Activated naive CD4-positive, alpha-beta T cell treated with anti-CD3 and anti-CD28 coated beads, Interleukin-2, amount 10 ng/mL, durations not matched to agents 7 days and 5 days (primary cell): Measurements from ENCODE around the gene FBXO22.

Experiments used
- CTCF ChIA-PET: fragments of 350-600 bp; sonication (Branson Sonifier 250); formaldehyde crosslinking; loops from one replicate; lab custom pipeline; 2021; ENCODE audit warnings: antibody characterized with exemption; lab: Charles Lee
- DNase-seq: peaks from one replicate; pipeline ENCODE4 v3.0.0-alpha.2; 2020
- H3K27ac Mint-ChIP-seq: one replicate; pipeline ENCODE4 v1.8.0; 2021; ENCODE audit warnings: mild to moderate bottlenecking, moderate library complexity, mixed read lengths
- H3K27me3 Mint-ChIP-seq: one replicate; pipeline ENCODE4 v1.8.0; 2021; ENCODE audit warnings: mild to moderate bottlenecking, mixed read lengths
- H3K36me3 Mint-ChIP-seq: one replicate; pipeline ENCODE4 v1.8.0; 2021; ENCODE audit warnings: mixed read lengths
- H3K4me1 Mint-ChIP-seq: one replicate; pipeline ENCODE4 v1.8.0; 2021; ENCODE audit warnings: mixed read lengths
- H3K4me3 Mint-ChIP-seq: one replicate; pipeline ENCODE4 v1.8.0; 2021; ENCODE audit warnings: mild to moderate bottlenecking, moderate library complexity, mixed read lengths
- H3K9me3 Mint-ChIP-seq: one replicate; pipeline ENCODE4 v1.8.0; 2021; ENCODE audit warnings: mixed read lengths

FBXO22 gene

GRCh38 chr15:75927601-75928000 is 23.9 kb downstream of the FBXO22 start:
- no peaks in the 10 kb centered on the region for H3K27me3 Mint-ChIP-seq
- DNase-seq, result no peak
- H3K4me1 Mint-ChIP-seq, result peaks cover 38% of the 10 kb centered on the region
- H3K36me3 Mint-ChIP-seq, result peaks cover 42% of the 10 kb centered on the region
- no peak overlapping the region for H3K27ac Mint-ChIP-seq
- CTCF ChIA-PET, result interaction anchor here (1.1 kb wide), 1 partner anchor 223 kb away, joined by 3 read pairs; no protein-coding TSS in a partner anchor
- no peaks in the 10 kb centered on the region for H3K9me3 Mint-ChIP-seq
- H3K4me3 Mint-ChIP-seq, result no peak overlapping the region

GRCh38 chr15:75928680-75929608 is 25.3 kb downstream of the FBXO22 start:
- CTCF ChIA-PET, result interaction anchor here (0.6 to 1.1 kb wide), 3 partner anchors 109 to 210 kb away, joined by 3 to 4 read pairs (median 3); no protein-coding TSS in a partner anchor
- Mint-ChIP-seq H3K4me1 (peaks cover 30% of the 10 kb centered on the region), H3K9me3 (no peaks in the 10 kb centered on the region), H3K4me3 (no peak overlapping the region), H3K27ac (no peak overlapping the region), H3K27me3 (no peaks in the 10 kb centered on the region), H3K36me3 (peaks cover 44% of the 10 kb centered on the region)
- DNase-seq, result no peak

GRCh38 chr15:75929799-75930565 is 26.3 kb downstream of the FBXO22 start:
- peaks cover 44% of the 10 kb centered on the region for H3K36me3 Mint-ChIP-seq
- H3K4me1 Mint-ChIP-seq, result peaks cover 27% of the 10 kb centered on the region
- no peak overlapping the region for H3K4me3 Mint-ChIP-seq
- H3K27ac Mint-ChIP-seq, result no peak overlapping the region
- CTCF ChIA-PET, result interaction anchor here (1.1 kb wide), 2 partner anchors 8 to 209 kb away, joined by 4 read pairs; no protein-coding TSS in a partner anchor
- H3K27me3 Mint-ChIP-seq, result no peaks in the 10 kb centered on the region
- no peak for DNase-seq
- H3K9me3 Mint-ChIP-seq, result no peaks in the 10 kb centered on the region

GRCh38 chr15:75930866-75931265 is 27.2 kb downstream of the FBXO22 start:
- H3K4me3 Mint-ChIP-seq, result no peak overlapping the region
- no peaks in the 10 kb centered on the region for H3K27me3 Mint-ChIP-seq
- H3K4me1 Mint-ChIP-seq, result peaks cover 22% of the 10 kb centered on the region
- H3K9me3 Mint-ChIP-seq, result no peaks in the 10 kb centered on the region
- peaks cover 42% of the 10 kb centered on the region for H3K36me3 Mint-ChIP-seq
- no peak overlapping the region for H3K27ac Mint-ChIP-seq
- no peak for DNase-seq
- CTCF ChIA-PET, result interaction anchor here (1.1 kb wide), 1 partner anchor 9 kb away, joined by 4 read pairs; no protein-coding TSS in a partner anchor

GRCh38 chr15:75942464-75942863 is 38.8 kb downstream of the FBXO22 start:
- H3K27me3 Mint-ChIP-seq, result no peaks in the 10 kb centered on the region
- H3K9me3 Mint-ChIP-seq, result no peaks in the 10 kb centered on the region
- DNase-seq, result no peak
- H3K4me3 Mint-ChIP-seq, result no peak overlapping the region
- CTCF ChIA-PET, result no interaction called here
- no peaks in the 10 kb centered on the region for H3K4me1 Mint-ChIP-seq
- peaks cover 18% of the 10 kb centered on the region for H3K36me3 Mint-ChIP-seq
- no peak overlapping the region for H3K27ac Mint-ChIP-seq

GRCh38 chr15:75943246-75943645 is 39.6 kb downstream of the FBXO22 start:
- DNase-seq, result no peak
- no peaks in the 10 kb centered on the region for H3K27me3 Mint-ChIP-seq
- no peak overlapping the region for H3K27ac Mint-ChIP-seq
- no peak overlapping the region for H3K4me3 Mint-ChIP-seq
- H3K4me1 Mint-ChIP-seq, result no peaks in the 10 kb centered on the region
- CTCF ChIA-PET, result no interaction called here
- H3K36me3 Mint-ChIP-seq, result peaks cover 11% of the 10 kb centered on the region
- no peaks in the 10 kb centered on the region for H3K9me3 Mint-ChIP-seq

- Mint-ChIP-seq H3K4me1 (no peaks in the 10 kb centered on the region), H3K27me3 (peaks cover 1% of the 10 kb centered on the region), H3K9me3 (no peaks in the 10 kb centered on the region), H3K4me3 (no peak overlapping the region), H3K36me3 (peaks cover 6% of the 10 kb centered on the region), H3K27ac (no peak overlapping the region)
- CTCF ChIA-PET, result no interaction called here
- DNase-seq, result no peak
Measured at GRCh38 chr15:75943713-75944215, 40.1 kb downstream of the FBXO22 start.

GRCh38 chr15:75945953-75946352 is 42.3 kb downstream of the FBXO22 start:
- no peak for DNase-seq
- no peak overlapping the region for H3K27ac Mint-ChIP-seq
- CTCF ChIA-PET, result no interaction called here
- no peaks in the 10 kb centered on the region for H3K9me3 Mint-ChIP-seq
- peaks cover 18% of the 10 kb centered on the region for H3K27me3 Mint-ChIP-seq
- no peak overlapping the region for H3K4me3 Mint-ChIP-seq
- H3K4me1 Mint-ChIP-seq, result no peaks in the 10 kb centered on the region
- no peaks in the 10 kb centered on the region for H3K36me3 Mint-ChIP-seq

- Mint-ChIP-seq H3K4me1 (no peaks in the 10 kb centered on the region), H3K27me3 (peaks cover 21% of the 10 kb centered on the region), H3K36me3 (no peaks in the 10 kb centered on the region), H3K27ac (no peak overlapping the region), H3K4me3 (no peak overlapping the region), H3K9me3 (no peaks in the 10 kb centered on the region)
- DNase-seq, result no peak
- CTCF ChIA-PET, result interaction anchor here (1.0 kb wide), 1 partner anchor 192 kb away, joined by 5 read pairs; no protein-coding TSS in a partner anchor
Measured at GRCh38 chr15:75947092-75947491, 43.4 kb downstream of the FBXO22 start.

- CTCF ChIA-PET, result no interaction called here
- DNase-seq, result no peak
- Mint-ChIP-seq H3K27ac (no peak overlapping the region), H3K4me1 (no peaks in the 10 kb centered on the region), H3K9me3 (no peaks in the 10 kb centered on the region), H3K27me3 (peaks cover 28% of the 10 kb centered on the region), H3K4me3 (no peak overlapping the region), H3K36me3 (no peaks in the 10 kb centered on the region)
Measured at GRCh38 chr15:75948761-75949296, 45.2 kb downstream of the FBXO22 start.

- Mint-ChIP-seq H3K4me1 (no peaks in the 10 kb centered on the region), H3K4me3 (no peak overlapping the region), H3K27ac (no peak overlapping the region), H3K36me3 (no peaks in the 10 kb centered on the region), H3K9me3 (no peaks in the 10 kb centered on the region), H3K27me3 (peaks cover 42% of the 10 kb centered on the region)
- DNase-seq, result no peak
- CTCF ChIA-PET, result interaction anchor here (0.6 to 1.0 kb wide), 2 partner anchors 150 to 777 kb away, joined by 3 read pairs; no protein-coding TSS in a partner anchor
Measured at GRCh38 chr15:75952525-75952924, 48.8 kb downstream of the FBXO22 start.

GRCh38 chr15:75955720-75956119 is 52.0 kb downstream of the FBXO22 start:
- DNase-seq, result no peak
- no peaks in the 10 kb centered on the region for H3K36me3 Mint-ChIP-seq
- CTCF ChIA-PET, result no interaction called here
- H3K27ac Mint-ChIP-seq, result no peak overlapping the region
- no peaks in the 10 kb centered on the region for H3K9me3 Mint-ChIP-seq
- H3K4me3 Mint-ChIP-seq, result no peak overlapping the region
- H3K4me1 Mint-ChIP-seq, result no peaks in the 10 kb centered on the region
- peaks cover 26% of the 10 kb centered on the region for H3K27me3 Mint-ChIP-seq

- Mint-ChIP-seq H3K4me3 (no peak overlapping the region), H3K4me1 (no peaks in the 10 kb centered on the region), H3K27ac (no peak overlapping the region), H3K27me3 (peaks cover 6% of the 10 kb centered on the region), H3K36me3 (no peaks in the 10 kb centered on the region), H3K9me3 (no peaks in the 10 kb centered on the region)
- DNase-seq, result no peak
- CTCF ChIA-PET, result no interaction called here
Measured at GRCh38 chr15:75961331-75961730, 57.7 kb downstream of the FBXO22 start.

- no peaks in the 10 kb centered on the region for H3K4me1 Mint-ChIP-seq
- H3K4me3 Mint-ChIP-seq, result no peak overlapping the region
- H3K27me3 Mint-ChIP-seq, result peaks cover 11% of the 10 kb centered on the region
- H3K36me3 Mint-ChIP-seq, result no peaks in the 10 kb centered on the region
- DNase-seq, result no peak
- H3K9me3 Mint-ChIP-seq, result no peaks in the 10 kb centered on the region
- CTCF ChIA-PET, result no interaction called here
- no peak overlapping the region for H3K27ac Mint-ChIP-seq
Measured at GRCh38 chr15:75966073-75966472, 62.4 kb downstream of the FBXO22 start.
